Right hindlimb (tissue), 1 donor: ENCODE results near the gene ELOVL7.
"Not testable (repeated sequence)": the region's sequence is repeated elsewhere in the genome, so short reads cannot be mapped to it uniquely, and the experiment has no call there.

Source experiments
- DNase-seq: peaks from one replicate; pipeline ENCODE4 v3.0.0-alpha.2; 2018

The ELOVL7 gene

GRCh38 chr5:60829490-60830266, 14.4 kb downstream of the ELOVL7 start:
- no peak for DNase-seq

GRCh38 chr5:60827201-60827600, 16.9 kb downstream of the ELOVL7 start:
- DNase-seq: no peak

GRCh38 chr5:60826653-60827052, 17.4 kb downstream of the ELOVL7 start:
- DNase-seq: no peak

- DNase-seq: no peak
Observed at GRCh38 chr5:60823574-60823973, 20.5 kb downstream of the ELOVL7 start.

- DNase-seq: no peak
Observed at GRCh38 chr5:60822285-60822556, 21.8 kb downstream of the ELOVL7 start.

- DNase-seq: no peak
Observed at GRCh38 chr5:60821488-60822284, 22.4 kb downstream of the ELOVL7 start.

GRCh38 chr5:60820593-60821487, 23.2 kb downstream of the ELOVL7 start:
- no peak for DNase-seq

- not testable (repeated sequence) for DNase-seq
Observed at GRCh38 chr5:60816138-60816537, 27.9 kb downstream of the ELOVL7 start.

GRCh38 chr5:60814498-60814897, 29.6 kb downstream of the ELOVL7 start:
- DNase-seq: no peak

GRCh38 chr5:60812426-60812825, 31.6 kb downstream of the ELOVL7 start:
- DNase-seq: no peak

- no peak for DNase-seq
Observed at GRCh38 chr5:60811105-60811504, 33.0 kb downstream of the ELOVL7 start.

GRCh38 chr5:60810438-60811085, 33.5 kb downstream of the ELOVL7 start:
- DNase-seq: no peak

GRCh38 chr5:60809891-60810425, 34.1 kb downstream of the ELOVL7 start:
- DNase-seq: no peak

GRCh38 chr5:60806591-60807243, 37.4 kb downstream of the ELOVL7 start:
- no peak for DNase-seq

GRCh38 chr5:60805463-60805862, 38.6 kb downstream of the ELOVL7 start:
- DNase-seq: no peak

GRCh38 chr5:60803712-60804111, 40.4 kb downstream of the ELOVL7 start:
- no peak for DNase-seq

- DNase-seq: no peak
Observed at GRCh38 chr5:60802986-60803385, 41.1 kb downstream of the ELOVL7 start.

- no peak for DNase-seq
Observed at GRCh38 chr5:60802226-60802625, 41.8 kb downstream of the ELOVL7 start.

- DNase-seq: no peak
Observed at GRCh38 chr5:60797482-60798153, 46.5 kb downstream of the ELOVL7 start.

- DNase-seq: not testable (repeated sequence)
Observed at GRCh38 chr5:60795424-60795950, 48.6 kb downstream of the ELOVL7 start.

GRCh38 chr5:60794691-60795090, 49.4 kb downstream of the ELOVL7 start:
- DNase-seq: no peak
